GM19372 (cell line): ENCODE measurements around the gene FAM53A.
"Not testable (repeated sequence)": the region's sequence is repeated elsewhere in the genome, so short reads cannot be mapped to it uniquely, and the experiment has no call there.

ENCODE experiments used
- ATAC-seq: cut with Tn5 transposase; IDR thresholded peaks from one replicate; pipeline ENCODE4 v1.9.1; 2021; ENCODE audit warnings: mild to moderate bottlenecking, low read depth, moderate library complexity; ENCODE audit not compliant: unreplicated experiment

Gene FAM53A

DNA sequence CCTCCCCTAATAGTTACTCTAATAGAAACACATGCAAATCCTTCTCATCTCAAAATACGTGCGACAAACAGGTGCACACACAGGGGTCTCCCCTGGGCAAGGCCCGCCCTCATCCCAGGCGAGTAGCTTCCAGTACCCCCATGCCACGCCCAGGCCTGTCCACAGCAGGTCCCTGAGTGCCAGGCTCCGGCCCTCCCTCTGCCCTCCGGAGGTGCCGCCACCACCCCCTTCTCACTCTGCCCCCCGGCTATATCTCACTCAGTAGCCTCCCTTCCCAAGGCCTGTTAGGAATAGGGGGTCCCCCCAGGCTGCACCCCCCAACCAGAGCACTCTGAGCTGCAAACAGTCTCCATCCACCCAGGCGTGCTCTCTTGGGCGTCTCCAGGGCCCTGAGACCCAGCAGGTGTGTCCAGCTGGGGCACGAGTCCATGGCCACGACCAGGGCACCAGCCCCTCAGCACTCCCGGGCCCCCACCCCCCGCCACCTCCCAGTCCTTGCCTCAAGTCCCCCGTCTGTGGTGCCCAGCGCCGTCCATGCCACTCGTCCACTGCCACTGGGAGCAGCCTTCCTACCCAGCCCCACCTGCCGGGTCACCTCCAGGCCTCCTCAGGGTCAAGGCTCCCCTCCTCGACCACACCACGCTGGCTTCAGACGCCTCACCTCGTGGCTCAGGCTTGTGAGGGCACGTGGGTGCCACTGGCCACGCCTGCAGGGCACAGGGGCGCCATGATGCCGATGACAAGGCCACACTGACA is 41.7 kb downstream of the FAM53A start:
- ATAC-seq, result no peak

DNA sequence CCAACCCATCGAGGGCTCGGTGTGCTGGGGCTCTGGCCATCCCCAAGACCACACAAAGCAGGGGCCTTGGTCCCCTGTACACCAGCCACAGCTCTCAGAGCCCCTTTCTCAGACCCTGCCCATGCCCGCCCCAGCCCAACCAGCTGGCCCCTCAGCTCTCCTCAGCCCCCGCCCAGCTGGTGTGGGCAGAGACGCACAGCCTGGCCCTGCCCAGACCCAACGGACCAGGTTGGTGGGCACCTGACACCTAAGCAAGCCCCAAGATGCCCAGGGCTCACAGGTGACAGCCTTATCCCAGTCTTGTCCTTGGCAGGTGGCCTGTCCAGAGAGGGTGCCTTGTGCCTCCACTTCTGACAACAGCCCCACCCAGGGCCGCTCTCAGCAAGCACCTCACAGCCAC is 42.4 kb downstream of the FAM53A start:
- ATAC-seq, result no peak

DNA sequence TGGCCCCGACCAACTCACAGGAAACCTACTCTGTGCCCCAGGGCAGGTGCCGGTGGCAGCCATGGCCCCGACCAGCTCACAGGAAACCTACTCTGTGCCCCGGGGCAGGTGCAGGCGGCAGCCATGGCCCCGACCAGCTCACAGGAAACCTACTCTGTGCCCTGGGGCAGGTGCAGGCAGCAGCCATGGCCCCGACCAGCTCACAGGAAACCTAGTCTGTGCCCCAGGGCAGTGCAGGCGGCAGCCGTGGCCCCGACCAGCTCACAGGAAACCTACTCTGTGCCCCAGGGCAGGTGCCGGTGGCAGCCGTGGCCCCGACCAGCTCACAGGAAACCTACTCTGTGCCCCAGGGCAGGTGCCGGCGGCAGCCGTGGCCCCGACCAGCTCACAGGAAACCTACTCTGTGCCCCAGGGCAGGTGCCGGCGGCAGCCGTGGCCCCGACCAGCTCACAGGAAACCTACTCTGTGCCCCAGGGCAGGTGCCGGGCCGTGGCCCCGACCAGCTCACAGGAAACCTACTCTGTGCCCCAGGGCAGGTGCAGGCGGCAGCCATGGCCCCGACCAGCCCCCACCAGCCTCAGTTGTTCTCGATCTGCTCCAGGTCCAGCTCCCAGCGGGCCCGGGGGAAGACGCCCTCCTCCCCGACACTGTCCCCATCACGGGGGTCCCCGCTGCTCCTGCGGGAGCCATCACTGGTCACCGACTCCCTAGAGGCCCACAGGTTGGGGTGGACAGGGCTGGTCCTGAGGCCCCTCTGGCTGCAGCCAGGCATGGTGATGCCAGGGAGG is 43.2 kb downstream of the FAM53A start:
- ATAC-seq, result not testable (repeated sequence)

DNA sequence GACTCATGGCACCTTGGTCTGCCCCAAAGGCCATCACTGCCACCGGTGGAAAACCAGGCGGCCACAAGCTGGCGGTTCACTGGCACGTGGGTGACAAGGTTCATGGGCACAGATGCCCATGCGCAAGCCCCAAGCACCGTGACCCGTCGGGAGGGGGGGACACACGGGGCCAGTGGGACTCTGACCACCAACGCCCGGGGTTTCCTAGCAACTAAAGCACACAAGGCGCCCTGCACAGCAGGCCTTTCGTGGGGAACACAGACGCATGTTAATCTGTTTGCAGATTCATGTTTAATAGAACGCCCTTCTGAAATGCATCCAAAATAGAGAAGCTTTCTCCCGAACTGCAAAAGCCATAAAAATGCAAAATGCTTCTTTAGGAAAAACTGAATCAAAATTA is 43.9 kb downstream of the FAM53A start:
- no peak for ATAC-seq

DNA sequence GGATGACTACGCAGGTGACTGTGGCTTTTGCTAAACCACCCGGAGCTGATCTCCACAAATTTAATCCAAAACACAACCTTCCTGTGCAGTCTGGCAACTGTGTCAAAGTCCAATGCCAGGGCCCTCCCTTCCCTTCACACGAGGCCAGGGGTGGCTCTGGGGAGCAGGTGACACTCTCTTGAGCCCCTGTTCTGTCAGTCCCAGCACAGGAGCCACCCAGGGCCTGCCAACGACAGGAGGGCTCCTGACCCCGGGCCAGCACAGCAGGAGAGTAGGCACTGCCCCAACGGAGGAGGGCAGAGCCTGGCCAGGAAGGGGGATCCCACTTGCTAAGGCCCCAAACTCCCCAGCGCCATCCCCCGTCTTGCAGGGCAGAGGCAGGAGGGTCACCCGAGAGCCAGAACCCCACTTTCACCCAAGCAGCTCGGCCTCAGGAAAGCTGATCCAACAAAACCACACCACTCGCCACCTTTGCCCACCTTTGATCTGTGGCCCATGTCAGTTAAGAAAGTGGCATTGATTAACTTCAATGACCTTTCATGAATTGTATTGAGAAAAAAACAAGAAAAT is 44.7 kb downstream of the FAM53A start:
- no peak for ATAC-seq

DNA sequence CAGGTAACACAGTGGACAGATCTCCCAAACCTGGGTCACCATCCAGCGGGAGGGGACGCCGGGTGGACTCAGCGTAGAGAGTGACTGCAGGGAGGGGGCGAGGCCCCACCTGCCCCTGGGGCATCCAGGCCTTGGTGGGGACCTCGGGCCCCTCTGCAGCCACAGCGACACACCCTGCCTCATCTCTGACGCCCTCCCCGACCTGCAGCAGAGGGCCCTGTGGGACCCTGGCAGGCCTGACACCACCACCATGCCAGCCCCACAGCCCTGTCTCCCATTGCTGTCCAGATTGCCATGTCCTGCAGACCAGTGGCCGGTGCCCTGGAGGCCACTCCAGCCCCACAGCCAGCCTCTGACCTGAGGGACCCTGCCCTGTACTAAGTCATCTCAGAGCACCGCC is 45.2 kb downstream of the FAM53A start:
- no peak for ATAC-seq

DNA sequence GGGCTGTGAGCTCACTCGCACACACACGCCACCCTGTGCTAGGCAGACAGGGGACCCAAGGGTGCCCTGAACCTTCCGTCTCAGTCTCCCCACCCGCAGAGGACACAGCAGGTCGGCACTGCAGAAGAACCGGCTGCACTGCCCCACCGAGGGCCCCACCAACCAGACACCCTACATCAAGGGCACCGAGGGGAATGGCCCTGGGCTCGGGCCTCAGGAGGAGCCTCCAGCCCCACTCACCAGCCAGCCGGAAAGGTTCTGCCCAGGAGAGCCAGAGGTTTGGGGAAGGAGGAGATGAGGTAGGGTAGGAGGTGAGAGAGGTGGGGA is 45.9 kb downstream of the FAM53A start:
- ATAC-seq, result no peak

DNA sequence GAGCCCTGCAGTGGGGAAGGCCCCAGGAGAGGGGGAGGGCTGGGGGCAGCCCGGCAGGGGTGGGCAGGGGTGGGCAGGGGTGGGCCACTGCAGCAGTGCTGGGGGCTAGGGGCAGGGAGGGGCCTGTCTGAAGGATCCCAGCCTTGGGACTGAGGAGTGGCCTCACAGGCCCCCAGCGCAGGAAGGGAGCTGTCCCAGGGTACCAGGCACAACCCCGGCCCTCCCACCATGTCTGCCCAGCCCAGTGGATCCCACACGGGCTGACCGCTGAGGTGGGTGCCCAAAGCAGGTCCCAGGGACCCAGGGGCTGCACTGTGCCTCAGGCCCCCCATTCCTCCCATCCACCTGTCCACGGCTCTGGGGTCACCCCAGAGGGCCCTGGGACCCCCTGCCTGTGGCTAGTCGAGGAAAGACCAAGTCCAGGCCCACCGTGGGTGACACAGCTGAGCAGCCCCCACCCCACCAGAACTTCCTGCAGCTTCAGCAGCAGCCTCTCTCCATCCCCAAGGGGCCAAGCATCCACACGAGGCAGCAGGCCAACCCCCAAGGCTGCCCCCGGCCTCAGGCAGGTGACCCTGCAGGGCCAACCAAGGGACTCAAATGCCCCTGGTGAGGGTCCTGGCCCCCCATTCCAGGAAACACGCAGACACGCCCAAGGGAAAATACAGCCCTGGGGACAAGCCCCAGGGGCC is 46.4 kb downstream of the FAM53A start:
- no peak for ATAC-seq

DNA sequence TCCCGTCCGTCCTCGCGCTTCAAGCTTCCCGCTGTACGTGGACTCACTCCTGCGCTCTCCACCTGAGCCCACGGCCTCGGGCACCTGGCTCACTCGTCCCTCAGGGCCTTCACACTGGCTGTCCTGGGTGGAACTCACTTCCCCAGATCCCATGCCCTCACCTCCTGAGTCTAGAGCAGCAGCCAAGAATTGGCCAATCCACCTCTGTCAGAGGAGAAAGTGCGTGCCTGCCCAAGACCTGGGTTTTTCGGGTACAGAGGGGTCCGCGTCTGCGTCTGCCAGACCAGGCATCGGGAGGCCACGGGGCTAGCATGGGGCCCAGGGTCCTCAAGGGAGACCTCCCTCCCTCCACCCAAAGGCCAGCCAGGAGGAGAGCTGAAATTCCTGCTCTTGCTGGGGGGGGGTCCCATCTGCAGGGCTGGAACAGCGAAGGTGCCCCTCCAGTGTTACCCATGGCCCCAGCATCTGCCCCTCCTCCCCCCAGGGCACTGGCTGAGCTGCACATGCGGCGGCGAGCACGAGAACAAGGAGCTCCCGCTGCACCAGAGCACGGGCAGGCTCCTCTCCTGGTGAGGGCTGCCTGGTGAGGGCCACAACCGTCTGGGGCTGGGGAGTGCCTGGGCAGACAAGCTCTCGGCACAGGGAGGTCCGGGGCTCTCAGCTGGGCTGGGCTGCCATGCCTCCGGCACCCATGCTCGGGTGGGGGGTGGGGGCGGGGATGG is 47.5 kb downstream of the FAM53A start:
- ATAC-seq, result no peak

DNA sequence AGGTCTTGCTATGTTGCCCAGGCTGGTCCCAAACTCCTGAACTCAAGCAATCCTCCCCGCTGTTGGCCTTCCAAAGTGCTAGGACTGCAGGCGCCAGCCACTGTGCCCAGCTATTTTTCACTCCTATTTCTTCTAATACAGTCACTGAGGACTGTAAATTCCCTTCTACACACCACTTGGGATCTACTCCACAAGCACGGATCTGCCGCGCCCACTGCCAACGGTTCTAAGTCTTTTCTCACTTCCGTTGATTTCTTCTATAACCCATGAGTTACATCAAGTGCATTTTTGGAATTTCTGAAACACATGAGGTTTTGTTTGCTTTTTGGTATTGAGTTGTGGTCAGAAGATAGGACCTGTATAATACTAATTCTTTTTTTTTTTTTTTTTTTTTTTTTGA is 48.6 kb downstream of the FAM53A start:
- no peak for ATAC-seq

DNA sequence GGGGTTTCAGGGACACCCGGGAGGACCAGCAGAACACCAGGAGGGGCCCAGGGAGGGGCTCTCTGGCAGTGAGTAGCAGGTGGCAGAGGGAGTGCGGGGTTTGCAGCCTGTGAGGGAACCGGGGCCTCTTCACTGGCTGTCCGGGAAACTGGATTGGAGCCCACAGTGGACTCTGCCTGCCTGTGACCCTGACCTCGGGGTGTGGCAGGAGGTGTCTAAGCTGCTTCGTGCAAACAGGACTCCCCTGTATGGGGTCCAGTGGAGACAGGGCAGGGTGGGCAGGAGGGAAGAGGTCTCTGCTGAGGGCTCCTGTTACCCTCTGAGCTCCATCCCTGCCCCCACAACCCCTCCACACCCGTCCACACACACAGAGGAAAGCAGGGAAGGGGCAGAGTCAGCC is 50.1 kb downstream of the FAM53A start:
- ATAC-seq, result no peak

DNA sequence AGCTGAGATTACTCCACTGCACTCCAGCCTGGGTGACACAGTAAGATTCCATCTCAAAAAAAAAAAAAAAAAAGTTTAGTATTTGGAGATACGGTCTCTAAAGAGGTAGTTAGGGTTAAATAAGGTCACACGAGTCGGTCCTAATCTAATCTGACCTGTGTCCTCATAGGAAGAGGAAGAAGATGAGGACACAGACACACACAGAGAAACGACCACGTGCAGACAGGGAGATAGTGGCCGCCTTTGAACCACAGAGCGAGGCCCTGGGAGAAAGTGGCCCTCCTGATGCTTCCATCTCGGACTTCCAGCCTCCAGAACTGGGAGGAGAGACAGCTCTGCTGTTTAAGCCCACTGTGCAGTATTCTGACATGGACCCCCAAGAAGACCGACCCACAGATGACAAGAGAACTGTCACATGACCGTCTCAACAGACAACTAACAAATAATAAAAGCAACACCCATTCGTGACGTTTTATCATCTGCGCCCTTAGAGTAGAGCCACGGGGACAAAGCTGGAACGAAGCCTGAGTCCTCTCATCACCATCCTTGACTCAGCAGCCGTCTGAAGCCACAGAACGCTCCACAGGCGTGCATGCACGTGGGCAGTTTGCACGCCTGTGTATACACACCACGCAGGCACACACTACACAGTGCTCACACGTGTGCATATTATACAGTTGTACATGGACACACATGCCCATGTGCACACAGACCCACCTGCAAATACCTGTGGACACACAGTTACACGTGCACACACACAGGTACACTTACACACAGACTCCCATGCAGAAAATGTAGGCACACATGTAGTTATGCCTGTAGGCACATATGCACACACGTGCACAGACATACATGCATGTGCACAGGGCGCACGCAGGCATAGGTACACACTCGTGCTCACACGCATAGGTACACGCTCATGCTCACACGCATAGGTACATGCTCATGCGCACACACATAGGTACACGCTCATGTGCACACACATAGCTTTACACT is 51.7 kb downstream of the FAM53A start:
- ATAC-seq, result no peak

DNA sequence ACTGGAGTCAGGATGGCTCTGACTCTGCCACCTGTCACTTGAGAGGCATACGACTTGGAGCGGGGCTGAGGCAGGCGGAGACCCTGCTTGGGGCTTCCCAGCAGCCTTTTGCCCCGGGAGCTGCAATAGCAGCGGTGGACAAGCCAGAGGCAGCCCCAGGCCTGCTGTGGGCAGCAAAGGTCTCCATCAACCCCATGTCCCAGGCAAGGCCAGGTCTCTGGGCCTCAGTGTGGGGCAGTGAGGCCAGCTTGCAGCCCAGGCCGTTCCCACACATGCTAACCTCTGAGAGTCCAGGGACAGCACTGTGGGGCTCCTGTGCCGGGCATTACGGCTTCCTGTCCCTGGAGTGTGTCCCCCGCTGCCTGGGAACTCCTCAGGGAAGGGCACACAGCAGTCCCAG is 53.0 kb downstream of the FAM53A start:
- no peak for ATAC-seq

DNA sequence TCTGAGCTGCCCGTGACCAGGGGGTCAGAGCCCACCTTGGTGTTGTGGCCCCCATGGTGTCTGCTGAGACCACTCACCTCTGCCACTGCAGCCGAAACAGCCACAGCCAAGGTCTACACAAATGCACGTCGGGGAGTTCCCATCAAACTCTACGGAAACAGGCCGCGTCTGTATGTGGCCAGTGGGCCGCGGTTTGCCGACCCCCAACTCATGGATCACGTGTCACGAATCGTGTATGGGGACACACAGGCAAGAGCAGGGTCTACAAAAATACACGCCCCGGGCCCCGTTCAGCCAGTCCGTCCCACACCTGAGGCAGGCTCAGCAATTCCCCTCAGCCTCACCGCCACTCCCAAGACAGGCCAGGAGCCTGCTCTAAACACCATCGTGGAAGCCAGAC is 53.8 kb downstream of the FAM53A start:
- ATAC-seq, result no peak

DNA sequence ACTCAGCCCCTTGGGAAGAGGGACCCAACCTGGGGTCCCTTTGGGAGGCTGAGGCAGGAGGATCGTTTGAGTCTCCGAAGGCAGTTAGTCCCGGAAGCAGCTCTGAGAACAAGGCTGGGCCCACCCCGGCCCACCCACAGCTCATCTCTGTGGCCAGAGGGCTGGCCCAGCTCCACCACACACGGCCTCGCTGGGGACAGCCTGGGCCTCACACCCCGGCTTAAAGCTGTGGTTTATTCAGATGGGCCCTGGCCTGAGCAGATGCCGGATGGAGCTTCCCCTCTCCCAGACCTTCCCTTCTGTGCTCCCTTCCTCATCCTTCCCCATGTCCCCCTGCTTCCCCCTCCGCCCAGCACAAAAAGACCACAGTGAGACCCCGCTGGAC is 54.4 kb downstream of the FAM53A start:
- ATAC-seq, result no peak

DNA sequence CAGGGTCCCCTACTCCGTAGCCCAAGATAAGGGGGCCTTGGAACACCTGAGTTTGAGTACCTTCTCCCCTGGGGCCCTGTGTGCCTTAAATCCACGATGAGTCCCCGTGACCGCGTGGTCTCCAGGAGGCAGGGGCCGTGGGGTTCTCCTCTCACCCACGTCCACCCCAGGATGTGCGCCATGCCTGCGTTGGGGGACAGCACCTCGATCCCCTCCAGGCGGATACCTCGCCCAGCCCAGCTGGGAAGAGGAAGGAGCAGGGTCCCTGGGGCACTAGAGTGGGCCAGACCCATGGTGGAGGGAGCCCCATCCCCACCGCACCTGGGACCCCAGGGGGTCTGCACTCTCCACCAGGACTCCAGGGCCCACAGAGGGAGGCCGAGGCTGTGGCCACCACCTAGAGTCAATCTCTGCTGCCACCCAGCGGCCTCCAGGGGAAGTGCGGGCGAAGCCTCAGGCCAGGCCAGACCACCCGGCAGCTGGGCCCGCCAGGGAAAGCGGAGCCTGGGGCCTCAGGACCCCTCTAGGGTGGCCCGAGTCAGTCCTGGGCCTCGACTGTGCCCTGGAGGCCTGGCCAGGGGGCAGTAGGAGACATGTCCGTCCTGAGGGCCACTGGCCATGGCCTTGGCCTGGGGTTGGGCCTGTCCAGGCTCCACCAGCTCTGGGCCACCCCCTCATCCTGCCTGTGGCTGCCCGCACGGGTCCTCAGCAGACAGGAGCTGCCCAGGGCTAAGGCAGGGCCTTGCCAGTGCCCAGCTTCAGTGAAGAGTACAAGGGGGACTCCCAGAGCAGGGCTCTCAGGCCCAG is 55.0 kb downstream of the FAM53A start:
- ATAC-seq, result peak; percentile 61

DNA sequence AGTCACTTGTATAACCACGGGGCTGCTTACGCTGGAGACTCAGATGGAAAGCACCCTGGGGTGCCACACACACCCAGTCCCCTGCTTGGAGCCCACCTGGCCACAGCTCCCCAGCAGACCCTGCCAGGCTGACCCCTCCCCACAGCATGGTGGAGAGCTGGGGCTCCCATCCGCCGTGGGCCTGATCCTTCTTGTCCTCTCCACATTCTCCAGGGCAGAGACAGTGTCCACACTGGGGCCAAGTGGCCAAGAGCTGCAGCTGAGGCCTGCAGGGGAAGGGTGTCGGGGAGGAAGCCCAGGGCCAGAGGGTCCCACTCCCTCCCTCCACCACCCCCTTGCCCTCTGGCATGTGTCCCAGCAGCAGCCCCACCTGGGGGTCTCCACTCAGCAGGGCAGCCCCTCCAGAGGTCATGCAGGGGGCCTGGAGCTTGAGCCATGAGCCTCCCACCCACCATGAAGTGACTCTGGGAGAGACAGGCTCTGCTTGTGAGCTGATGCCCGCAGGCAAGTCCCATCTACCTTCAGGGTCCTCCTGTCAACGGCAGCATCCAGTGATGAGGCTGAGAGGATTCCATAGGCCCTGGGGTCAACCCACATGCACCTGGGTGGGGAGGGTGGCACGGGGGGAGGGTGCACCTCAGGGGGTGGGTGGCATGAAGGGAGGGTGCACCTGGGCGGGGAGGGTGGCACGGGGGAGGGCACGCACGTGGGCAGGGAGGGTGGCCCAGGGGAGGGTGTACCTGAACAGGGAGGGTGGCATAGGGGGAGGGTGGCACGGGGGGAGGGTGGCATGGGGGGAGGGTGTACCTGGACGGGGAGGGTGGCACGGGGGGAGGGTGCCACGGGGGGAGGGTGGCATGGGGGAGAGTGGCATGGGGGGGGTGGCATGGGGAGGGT is 56.4 kb downstream of the FAM53A start:
- no peak for ATAC-seq

DNA sequence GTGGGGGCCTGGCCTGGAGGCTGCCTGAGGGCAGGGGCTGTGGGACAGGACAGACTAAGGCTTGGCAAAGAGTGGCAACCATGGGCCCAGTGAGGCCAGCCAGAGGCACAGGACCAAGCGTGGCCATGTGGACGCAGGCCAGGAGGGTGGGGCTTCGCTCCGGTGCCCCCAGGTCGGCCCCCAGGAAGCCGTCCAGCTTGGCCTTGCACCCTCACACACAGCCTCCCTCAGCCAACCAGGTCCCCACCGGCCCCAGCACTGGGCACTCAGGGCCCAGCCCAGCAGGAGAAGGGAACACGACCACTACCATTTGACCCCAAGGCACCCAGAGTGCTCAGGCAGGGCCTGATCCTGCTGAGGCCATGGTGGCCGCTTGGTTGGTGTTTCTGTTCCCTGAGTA is 57.2 kb downstream of the FAM53A start:
- no peak for ATAC-seq
